Ovary (tissue), 9 donors: ENCODE measurements around the gene MPRIP. TPM values are rescaled to one million over a fixed set of nuclear protein-coding genes. Genes with fewer than 3 reads are reported as not detected.

Experiments
- DNase-seq, 5 donors: peaks; one replicate each; pipeline ENCODE4 v3.0.0-alpha.2; 2019 to 2020
- H3K27ac ChIP-seq, 2 donors: fragments of 200-600 bp; one replicate each; pipeline versions ENCODE4 v1.5.1 to v1.8.0; 2019 to 2022
- H3K27me3 ChIP-seq: fragments of 200-600 bp; one replicate; pipeline ENCODE4 v1.8.0; 2022
- H3K36me3 ChIP-seq: fragments of 200-600 bp; sonication (generic); one replicate; pipeline ENCODE4 v1.5.1; 2019
- H3K4me1 ChIP-seq: one replicate; pipeline ENCODE4 v1.8.1; 2013; ENCODE audit warnings: mild to moderate bottlenecking, moderate library complexity; ENCODE audit not compliant: insufficient read depth
- H3K4me3 ChIP-seq: fragments of 200-600 bp; sonication (generic); one replicate; pipeline ENCODE4 v1.5.1; 2017
- H3K9me3 ChIP-seq, 2 donors: fragments of 200-600 bp in 1 of 2; sonication (generic) in 1 of 2; one replicate each; pipeline versions ENCODE4 v1.5.1 to v1.8.1; 2013 to 2019; ENCODE audit warnings: mild to moderate bottlenecking in 1 of 2, moderate library complexity in 1 of 2
- EP300 ChIP-seq: sonication (generic); formaldehyde crosslinking; IDR thresholded peaks from one replicate; pipeline ENCODE4 v1.6.1; 2017; ENCODE audit warnings: antibody characterized with exemption
- POLR2A ChIP-seq: fragments of 450-650 bp; IDR thresholded peaks from one replicate; pipeline ENCODE4 v1.6.1; 2017; ENCODE audit warnings: antibody characterized with exemption, mild to moderate bottlenecking, moderate library complexity
- WGBS, 3 donors: extraction: QIAGEN DNeasy Blood & Tissue Kit in 1 of 3; methylation state at CpG; one replicate each; pipeline versions ENCODE4 v1.1.5 to v1.1.7; 2013 to 2017; 5-methylcytosine and 5-hydroxymethylcytosine counted together
- intact Hi-C, 4 donors: fragments of 100-400 bp; cut with DNase I; formaldehyde crosslinking; loops; one replicate each; pipeline versions ENCODE4 v1.11.0 to v1.15.1; 2022 to 2023
- polyA plus RNA-seq, 2 donors: library from polyadenylated mRNA; stranded (reverse); fragments of 200-250 nt in 1 of 2; fragments of 350-450 nt in 1 of 2; fragmentation: Illumina TruSeq in 1 of 2; extraction: RNeasy Lipid Tissue Mini Kit (QIAGEN cat#74804) in 1 of 2; gene quantifications; one replicate each; pipeline ENCODE4 v1.2.3, GENCODE V29; 2013 to 2014
- total RNA-seq, 7 donors: library from RNA; depleted of rRNA in 2 of 7; stranded (reverse); fragments of >200 nt in 2 of 7; fragmentation: NEBNext Ultra II Directional in 3 of 7; extraction: Animal tissue kit (Norgen Biotek cat#: 25700) in 3 of 7; gene quantifications; one replicate each; pipeline versions ENCODE4 v1.1.0 to v1.2.4, GENCODE V29; 2016 to 2023
- TF ChIP-seq, protein P1 (sequence below), 3 donors: fragments of 450-650 bp in 2 of 3; fragments of 200-600 bp in 1 of 3; IDR thresholded peaks; one replicate each; pipeline versions ENCODE4 v1.5.1 to v1.8.0; 2016 to 2022; ENCODE audit warnings: antibody characterized with exemption in 3 of 3, mild to moderate bottlenecking in 1 of 3
- donor health status: DM: no; HTN: no; CAD: no; lungs with moderate emphysema.
- donor health status: DM: no; HTN: no; CAD: no.
- donor health status: Bipolar disorder and iron deficiency.
- donor health status: DM: yes; HTN: yes; CAD: no.
- donor health status: DM: no; HTN: no; CAD: no.
- donor health status: DM: yes; HTN: yes; CAD: no.

Gene MPRIP
- total and polyA plus RNA-seq, 9 donors = 72.3 to 256 (median 202) TPM

DNA sequence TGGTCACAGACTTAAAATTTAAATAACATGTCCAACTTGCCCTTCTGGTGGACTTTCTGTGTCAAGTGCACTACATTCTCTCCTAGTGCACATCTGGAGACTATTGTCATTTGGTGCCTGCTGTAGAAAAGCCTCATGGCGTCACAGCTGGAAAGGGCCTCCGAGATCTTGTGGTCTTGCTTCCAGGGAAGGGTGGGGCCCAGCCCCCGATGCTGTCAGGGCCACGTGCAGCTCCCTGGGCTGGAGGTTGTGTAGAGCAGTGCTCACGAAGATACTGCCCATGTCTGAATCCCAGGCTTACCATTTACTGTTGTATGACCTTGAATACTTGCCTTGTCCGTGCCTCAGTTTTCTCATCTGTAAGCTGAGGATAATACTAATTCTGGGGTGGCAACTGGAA is 6.8 kb upstream of the MPRIP start:
- WGBS, 3 donors = 72 to 77% (median 74%) methylated on average over 6 of the region's 6 CpGs
- H3K36me3 ChIP-seq = no peaks in the 10 kb centered on the region
- no peak for DNase-seq
- H3K27ac ChIP-seq = no peak overlapping the region
- intact Hi-C loops = no loop called here
- H3K9me3 ChIP-seq = no peaks in the 10 kb centered on the region
- no peaks in the 10 kb centered on the region for H3K4me1 ChIP-seq
- TF ChIP-seq, protein P1, sequence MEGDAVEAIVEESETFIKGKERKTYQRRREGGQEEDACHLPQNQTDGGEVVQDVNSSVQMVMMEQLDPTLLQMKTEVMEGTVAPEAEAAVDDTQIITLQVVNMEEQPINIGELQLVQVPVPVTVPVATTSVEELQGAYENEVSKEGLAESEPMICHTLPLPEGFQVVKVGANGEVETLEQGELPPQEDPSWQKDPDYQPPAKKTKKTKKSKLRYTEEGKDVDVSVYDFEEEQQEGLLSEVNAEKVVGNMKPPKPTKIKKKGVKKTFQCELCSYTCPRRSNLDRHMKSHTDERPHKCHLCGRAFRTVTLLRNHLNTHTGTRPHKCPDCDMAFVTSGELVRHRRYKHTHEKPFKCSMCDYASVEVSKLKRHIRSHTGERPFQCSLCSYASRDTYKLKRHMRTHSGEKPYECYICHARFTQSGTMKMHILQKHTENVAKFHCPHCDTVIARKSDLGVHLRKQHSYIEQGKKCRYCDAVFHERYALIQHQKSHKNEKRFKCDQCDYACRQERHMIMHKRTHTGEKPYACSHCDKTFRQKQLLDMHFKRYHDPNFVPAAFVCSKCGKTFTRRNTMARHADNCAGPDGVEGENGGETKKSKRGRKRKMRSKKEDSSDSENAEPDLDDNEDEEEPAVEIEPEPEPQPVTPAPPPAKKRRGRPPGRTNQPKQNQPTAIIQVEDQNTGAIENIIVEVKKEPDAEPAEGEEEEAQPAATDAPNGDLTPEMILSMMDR (IDR thresholded peaks at IDR 0.05) = no peak
- TF ChIP-seq POLR2A (no peak), EP300 (no peak)
- H3K4me3 ChIP-seq = no peak overlapping the region
- no peaks in the 10 kb centered on the region for H3K27me3 ChIP-seq

DNA sequence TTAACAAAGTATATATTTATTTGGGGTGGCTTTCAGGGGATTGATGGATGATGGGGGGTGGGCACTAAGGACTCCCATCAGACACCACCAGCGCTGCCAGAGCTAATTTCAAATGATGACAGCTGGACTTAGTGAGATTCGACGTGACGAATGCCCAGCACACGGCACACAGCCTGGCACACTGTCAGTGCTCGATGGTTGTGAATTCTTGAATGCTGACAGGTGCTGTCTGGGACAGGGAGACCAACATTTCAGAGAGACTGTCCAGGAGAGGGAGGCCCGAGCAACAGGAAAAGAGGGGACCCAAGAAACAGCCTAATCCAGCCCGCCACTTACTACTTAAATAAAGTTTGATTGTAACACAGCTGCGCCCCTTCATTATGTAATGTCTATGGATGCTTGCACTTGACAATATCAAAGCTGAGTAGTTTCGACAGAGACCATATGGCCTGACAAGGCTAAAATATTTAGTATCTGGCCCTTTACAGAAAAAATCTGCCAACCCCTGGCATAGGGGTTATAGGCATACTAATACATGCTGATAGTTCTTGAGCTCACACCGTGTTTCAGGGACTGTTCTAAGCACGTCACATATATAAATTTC is 6.2 kb upstream of the MPRIP start:
- 85 to 90% (median 89%) methylated on average over 12 of the region's 12 CpGs for WGBS, 3 donors
- DNase-seq = no peak
- intact Hi-C loops = no loop called here
- Histone ChIP-seq H3K9me3 (no peaks in the 10 kb centered on the region), H3K27me3 (no peaks in the 10 kb centered on the region), H3K4me3 (no peak overlapping the region), H3K4me1 (no peaks in the 10 kb centered on the region), H3K36me3 (no peaks in the 10 kb centered on the region), H3K27ac (no peak overlapping the region)
- TF ChIP-seq, protein P1 (IDR thresholded peaks at IDR 0.05) = no peak
- no peak for TF ChIP-seq EP300
- no peak for TF ChIP-seq POLR2A

DNA sequence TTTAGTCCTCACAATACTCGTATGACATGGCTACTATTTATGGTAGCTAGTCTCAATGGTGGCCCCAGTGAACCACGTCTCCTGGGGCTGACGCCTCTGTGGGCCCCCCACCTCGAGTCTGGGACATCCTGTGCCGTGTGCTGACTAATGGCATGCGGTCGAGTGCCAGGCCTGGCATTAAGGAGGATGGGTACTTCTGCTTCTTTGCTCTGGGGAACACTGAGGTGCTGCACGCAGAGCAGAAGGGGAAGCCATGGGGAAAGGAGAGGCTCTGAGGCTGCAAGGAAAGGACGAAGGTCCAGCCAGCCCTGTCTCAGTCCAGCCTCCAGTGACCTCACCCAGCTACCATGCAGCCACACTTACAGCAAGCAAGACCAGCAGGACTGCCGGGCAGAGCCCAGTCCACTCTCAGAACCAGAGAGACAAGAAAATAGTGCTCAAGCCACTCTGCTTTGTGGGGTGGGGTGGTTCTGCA is 5.7 kb upstream of the MPRIP start:
- WGBS, 3 donors = 79 to 83% (median 80%) methylated on average over 10 of the region's 10 CpGs
- TF ChIP-seq, protein P1 (IDR thresholded peaks at IDR 0.05) = no peak
- TF ChIP-seq POLR2A = no peak
- no peak for TF ChIP-seq EP300
- Histone ChIP-seq H3K27me3 (no peaks in the 10 kb centered on the region), H3K4me3 (no peak overlapping the region), H3K27ac (no peak overlapping the region), H3K4me1 (no peaks in the 10 kb centered on the region), H3K9me3 (no peaks in the 10 kb centered on the region), H3K36me3 (no peaks in the 10 kb centered on the region)
- DNase-seq = peak in 1 of 5 donors; percentile 28
- intact Hi-C loops = no loop called here

DNA sequence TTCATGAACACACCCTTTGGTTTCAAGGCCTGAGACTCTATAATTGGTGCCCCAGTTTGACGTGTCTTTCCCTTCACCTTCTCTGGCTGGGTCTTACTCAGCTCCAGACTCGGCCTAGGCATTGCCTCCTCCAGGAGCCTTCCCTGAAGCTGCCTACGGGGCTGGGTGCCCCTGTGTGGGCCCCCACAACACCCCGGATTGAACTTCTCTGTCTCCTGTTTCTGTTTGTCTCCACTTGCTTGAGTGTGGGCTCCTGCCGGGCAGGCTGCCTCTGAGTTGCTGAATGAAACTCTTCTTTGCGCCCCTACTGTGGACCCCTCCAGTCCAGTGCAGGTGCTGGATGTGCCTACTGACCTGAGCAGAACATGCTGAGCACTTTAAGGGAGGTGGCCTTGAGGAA is 2.3 kb upstream of the MPRIP start:
- DNase-seq = peak in 1 of 5 donors; percentile 26
- H3K4me3 ChIP-seq = no peak overlapping the region
- TF ChIP-seq EP300 = no peak
- TF ChIP-seq POLR2A = no peak
- intact Hi-C loops = loop anchor here in 1 of 4 donors (10.0 kb wide), 1 partner anchor 75 kb away; no protein-coding TSS in a partner anchor
- no peak overlapping the region for H3K27ac ChIP-seq
- peaks cover 6% of the 10 kb centered on the region for H3K4me1 ChIP-seq
- WGBS, 3 donors = 82 to 87% (median 85%) methylated on average over 6 of the region's 6 CpGs
- H3K9me3 ChIP-seq = no peaks in the 10 kb centered on the region
- no peaks in the 10 kb centered on the region for H3K36me3 ChIP-seq
- H3K27me3 ChIP-seq = no peaks in the 10 kb centered on the region

DNA sequence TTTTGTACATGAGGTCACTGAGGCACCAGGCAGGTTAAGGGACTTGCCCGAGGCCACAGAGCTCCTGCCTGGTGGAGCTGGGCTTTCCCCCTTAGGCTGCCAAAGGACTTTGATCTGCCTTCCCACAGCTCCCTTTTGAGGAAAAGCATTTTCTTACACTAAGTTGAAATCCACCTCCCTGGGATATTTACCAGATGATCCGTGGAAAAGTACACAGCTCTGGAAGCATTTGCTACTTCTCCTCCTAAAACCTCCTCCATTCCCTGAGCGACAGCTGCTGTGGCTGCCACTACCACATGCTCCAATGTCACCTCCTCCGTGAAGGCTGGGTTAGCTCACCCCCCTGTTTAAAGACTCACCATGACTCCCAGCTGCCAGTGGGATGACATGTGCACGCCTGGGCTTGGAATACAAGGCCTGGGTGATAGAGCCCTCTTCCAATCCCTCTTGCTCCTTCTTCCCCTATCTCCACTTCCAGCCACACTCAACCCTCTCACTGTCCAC is 1.2 kb upstream of the MPRIP start:
- H3K36me3 ChIP-seq = no peaks in the 10 kb centered on the region
- H3K4me3 ChIP-seq = no peak overlapping the region
- H3K9me3 ChIP-seq = no peaks in the 10 kb centered on the region
- no peak overlapping the region for H3K27ac ChIP-seq
- 46 to 63% (median 59%) methylated on average over 5 of the region's 5 CpGs for WGBS, 3 donors
- DNase-seq = peak in 2 of 5 donors; percentile 27 to 32
- no peaks in the 10 kb centered on the region for H3K27me3 ChIP-seq
- intact Hi-C loops = loop anchor here in 1 of 4 donors (10.0 kb wide), 1 partner anchor 74 kb away; no protein-coding TSS in a partner anchor
- peaks cover 10% of the 10 kb centered on the region for H3K4me1 ChIP-seq
- no peak for TF ChIP-seq POLR2A
